IMR-90 (cell line): ENCODE data around the gene ATG7. TPM values are rescaled to one million over a fixed set of nuclear protein-coding genes. Genes with fewer than 3 reads are reported as not detected.

ENCODE experiments used
- CHD1 ChIP-seq: IDR thresholded peaks from 2 replicates; pipeline ENCODE4 v1.6.1; 2012; ENCODE audit warnings: low read depth, low read length, improper control_type of control experiment
- NFE2L2 ChIP-seq: fragments of 150-350 bp; IDR thresholded peaks from 2 replicates; pipeline ENCODE4 v1.6.1; 2016; ENCODE audit warnings: low read depth, mild to moderate bottlenecking, low read length
- POLR2A ChIP-seq: IDR thresholded peaks from 2 replicates; pipeline ENCODE4 v1.6.1; 2012; ENCODE audit warnings: mild to moderate bottlenecking, low read depth, low read length
- polyA plus RNA-seq, 3 experiments: library from polyadenylated mRNA; depleted of rRNA; stranded (reverse); fragments of >200 nt; gene quantifications; 2 replicates each; pipeline ENCODE4 v1.2.3, GENCODE V29; 2012; ENCODE audit warnings: low replicate concordance in 1 of 3
- total RNA-seq: library from RNA; depleted of rRNA; stranded (reverse); fragments of >200 nt; gene quantifications from 2 replicates; pipeline ENCODE4 v1.2.3, GENCODE V29; 2012

Gene ATG7
- total and polyA plus RNA-seq, 2 of the 4 experiments (the other 2 are of a cell fraction), result 15.6 to 51.4 TPM

- peak; percentile 46; the same call in 1 of the 2 replicates for TF ChIP-seq NFE2L2
- TF ChIP-seq POLR2A, result no peak
- no peak for TF ChIP-seq CHD1
Observed at GRCh38 chr3:11567516-11568467, 295.6 kb downstream of the ATG7 start (continued).
